ENCODE results near the gene BRPF1.

Gene BRPF1

GRCh38 chr3:9730657-9731205 lies 804 bp upstream of the BRPF1 start:
- TF ChIP-seq, protein P1, sequence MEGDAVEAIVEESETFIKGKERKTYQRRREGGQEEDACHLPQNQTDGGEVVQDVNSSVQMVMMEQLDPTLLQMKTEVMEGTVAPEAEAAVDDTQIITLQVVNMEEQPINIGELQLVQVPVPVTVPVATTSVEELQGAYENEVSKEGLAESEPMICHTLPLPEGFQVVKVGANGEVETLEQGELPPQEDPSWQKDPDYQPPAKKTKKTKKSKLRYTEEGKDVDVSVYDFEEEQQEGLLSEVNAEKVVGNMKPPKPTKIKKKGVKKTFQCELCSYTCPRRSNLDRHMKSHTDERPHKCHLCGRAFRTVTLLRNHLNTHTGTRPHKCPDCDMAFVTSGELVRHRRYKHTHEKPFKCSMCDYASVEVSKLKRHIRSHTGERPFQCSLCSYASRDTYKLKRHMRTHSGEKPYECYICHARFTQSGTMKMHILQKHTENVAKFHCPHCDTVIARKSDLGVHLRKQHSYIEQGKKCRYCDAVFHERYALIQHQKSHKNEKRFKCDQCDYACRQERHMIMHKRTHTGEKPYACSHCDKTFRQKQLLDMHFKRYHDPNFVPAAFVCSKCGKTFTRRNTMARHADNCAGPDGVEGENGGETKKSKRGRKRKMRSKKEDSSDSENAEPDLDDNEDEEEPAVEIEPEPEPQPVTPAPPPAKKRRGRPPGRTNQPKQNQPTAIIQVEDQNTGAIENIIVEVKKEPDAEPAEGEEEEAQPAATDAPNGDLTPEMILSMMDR (conservative IDR thresholded peaks at IDR 0.05; ENCODE audit: low read depth, low read length), result no peak
- no peak for DNase-seq (ENCODE audit: low read depth)
- H3K4me3 ChIP-seq (ENCODE audit: low read depth, low read length), result peak overlapping the region; percentile 62

DNA sequence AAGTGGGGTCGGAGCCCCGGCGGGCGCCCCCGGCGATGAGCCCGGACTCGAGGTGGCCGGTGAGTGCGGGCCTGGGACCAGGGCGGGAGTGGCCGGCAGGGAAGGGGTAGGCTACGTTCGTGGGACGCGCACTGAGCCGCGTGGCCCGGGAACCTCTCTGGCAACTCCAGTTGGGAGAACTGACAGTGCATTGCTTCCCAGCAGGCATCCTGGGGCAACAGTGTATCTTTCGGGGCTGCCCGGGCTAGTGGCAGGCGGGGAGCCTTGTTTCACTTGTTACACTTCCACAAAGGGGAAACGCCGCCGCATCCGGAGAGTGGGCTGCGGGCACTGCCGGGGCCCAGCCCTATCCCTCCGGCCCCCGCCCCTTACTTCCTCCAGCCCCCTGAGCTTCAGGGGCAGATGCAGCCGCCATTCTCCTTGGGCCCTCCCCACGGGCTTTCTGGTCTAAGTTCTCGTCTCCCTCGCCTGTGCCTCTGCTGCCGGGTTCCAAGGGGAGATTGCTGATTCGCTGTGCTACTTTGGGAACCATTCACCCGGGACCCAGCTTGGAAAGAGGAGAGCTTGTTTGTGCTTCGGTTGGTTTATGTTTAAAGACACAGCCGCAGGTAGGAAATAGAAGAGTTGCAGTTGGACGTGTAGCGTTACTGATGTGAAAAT lies 675 bp downstream of the BRPF1 start:
- peak overlapping the region; percentile 88 for H3K4me3 ChIP-seq (ENCODE audit: low read depth, low read length)
- TF ChIP-seq, protein P1 (conservative IDR thresholded peaks at IDR 0.05; ENCODE audit: low read depth, low read length), result no peak
- no peak for DNase-seq (ENCODE audit: low read depth)

DNA sequence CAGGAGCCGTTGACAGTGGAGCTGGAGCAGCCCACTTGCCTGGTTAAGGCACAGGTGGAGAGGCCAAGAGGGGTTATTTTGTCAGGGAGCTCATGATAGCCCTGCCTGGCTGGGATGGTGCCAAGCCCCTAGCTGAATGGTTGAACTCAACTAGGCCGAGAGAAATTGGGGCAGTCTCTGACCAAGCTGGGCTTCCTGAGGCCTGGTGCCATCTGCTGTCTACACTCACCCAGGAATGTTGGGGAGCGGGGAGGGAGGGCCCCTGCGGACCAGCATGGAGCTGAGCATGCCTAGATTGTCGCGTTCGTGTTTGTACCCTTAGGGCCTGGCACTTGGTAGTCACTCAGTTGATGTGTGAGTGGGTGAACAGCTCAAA lies 1.2 kb downstream of the BRPF1 start:
- DNase-seq (ENCODE audit: low read depth), result no peak
- peak overlapping the region; percentile 88 for H3K4me3 ChIP-seq (ENCODE audit: low read depth, low read length)
- TF ChIP-seq, protein P1 (conservative IDR thresholded peaks at IDR 0.05; ENCODE audit: low read depth, low read length), result no peak

DNA sequence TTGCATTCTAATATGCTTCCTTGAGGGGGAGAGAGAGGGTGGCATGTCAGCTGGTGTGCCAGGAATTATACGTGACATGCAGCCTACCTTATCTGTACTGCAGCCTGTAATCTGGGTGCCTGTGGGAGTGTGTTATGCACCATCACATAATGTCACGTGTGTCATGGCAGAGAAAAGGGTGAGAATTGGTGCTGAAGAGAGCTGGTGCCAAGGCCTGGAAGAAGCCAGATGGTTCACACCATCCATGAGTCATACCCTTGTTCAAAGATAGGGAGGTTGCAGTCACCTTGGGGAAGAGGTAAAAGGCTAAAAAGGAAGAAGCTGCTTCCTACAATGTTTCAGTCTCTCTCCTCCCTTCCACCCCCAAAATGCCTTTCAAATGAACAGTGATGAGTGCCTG lies 5.3 kb downstream of the BRPF1 start:
- TF ChIP-seq, protein P1 (conservative IDR thresholded peaks at IDR 0.05; ENCODE audit: low read depth, low read length), result no peak

GRCh38 chr3:9739181-9739580 lies 7.6 kb downstream of the BRPF1 start:
- no peak overlapping the region for H3K4me3 ChIP-seq (ENCODE audit: low read depth, low read length)
- DNase-seq (ENCODE audit: low read depth), result no peak
- TF ChIP-seq, protein P1 (conservative IDR thresholded peaks at IDR 0.05; ENCODE audit: low read depth, low read length), result no peak

More for the DNA sequence above, 5.3 kb downstream of the BRPF1 start:
- no peak for DNase-seq (ENCODE audit: low read depth)
- no peak overlapping the region for H3K4me3 ChIP-seq (ENCODE audit: low read depth, low read length)

GRCh38 chr3:9742560-9742959 lies 11.0 kb downstream of the BRPF1 start:
- no peak overlapping the region for H3K4me3 ChIP-seq (ENCODE audit: low read depth, low read length)
- TF ChIP-seq, protein P1 (conservative IDR thresholded peaks at IDR 0.05; ENCODE audit: low read depth, low read length), result no peak
- DNase-seq (ENCODE audit: low read depth), result no peak

DNA sequence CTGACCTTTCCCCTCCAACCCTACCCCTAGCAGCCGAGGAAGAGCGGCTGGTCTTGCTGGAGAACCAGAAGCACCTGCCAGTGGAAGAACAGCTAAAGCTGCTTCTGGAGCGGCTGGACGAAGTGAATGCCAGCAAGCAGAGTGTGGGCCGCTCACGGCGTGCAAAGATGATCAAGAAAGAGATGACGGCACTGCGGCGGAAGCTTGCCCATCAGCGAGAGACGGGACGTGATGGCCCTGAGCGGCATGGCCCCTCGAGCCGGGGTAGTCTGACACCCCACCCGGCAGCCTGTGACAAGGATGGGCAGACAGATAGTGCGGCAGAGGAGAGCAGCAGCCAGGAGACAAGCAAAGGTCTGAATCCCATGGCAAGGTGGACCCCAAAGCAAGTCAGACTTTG lies 12.0 kb downstream of the BRPF1 start:
- H3K4me3 ChIP-seq (ENCODE audit: low read depth, low read length), result no peak overlapping the region

More for the DNA sequence above, 12.0 kb downstream of the BRPF1 start:
- TF ChIP-seq, protein P1 (conservative IDR thresholded peaks at IDR 0.05; ENCODE audit: low read depth, low read length), result no peak
- DNase-seq (ENCODE audit: low read depth), result no peak

All from choroid plexus epithelial cell (primary cell).